NT2/D1 (cell line): ENCODE measurements around the gene MYDGF.
"Not testable (repeated sequence)": the region's sequence is repeated elsewhere in the genome, so short reads cannot be mapped to it uniquely, and the experiment has no call there.

Source experiments
- DNase-seq: peaks from one replicate; pipeline ENCODE4 v3.0.0-alpha.2; 2011; ENCODE audit warnings: low read depth, low spot score
- H3K27me3 ChIP-seq: 2 replicates; pipeline ENCODE4 v1.6.0; 2011; ENCODE audit warnings: mild to moderate bottlenecking; ENCODE audit not compliant: insufficient read length, insufficient read depth
- H3K36me3 ChIP-seq: 2 replicates; pipeline ENCODE4 v1.6.1; 2011; ENCODE audit warnings: mild to moderate bottlenecking, low read length, mixed read lengths; ENCODE audit not compliant: insufficient read depth, insufficient read length
- H3K4me1 ChIP-seq: 2 replicates; pipeline ENCODE4 v1.5.1; 2011; ENCODE audit not compliant: insufficient read depth, insufficient read length
- H3K4me3 ChIP-seq: 2 replicates; pipeline ENCODE4 v1.5.1; 2011; ENCODE audit warnings: low read depth; ENCODE audit not compliant: insufficient read length
- H3K9ac ChIP-seq: 2 replicates; pipeline ENCODE4 v1.6.0; 2011; ENCODE audit warnings: low read depth; ENCODE audit not compliant: insufficient read length
- H3K9me3 ChIP-seq: 2 replicates; pipeline ENCODE4 v1.5.1; 2011; ENCODE audit warnings: mild to moderate bottlenecking, low read length; ENCODE audit not compliant: insufficient read depth
- SUZ12 ChIP-seq: IDR thresholded peaks from 2 replicates; pipeline ENCODE4 v1.6.1; 2011; ENCODE audit not compliant: insufficient read length, insufficient read depth; ENCODE audit errors: extremely low read depth
- YY1 ChIP-seq: IDR thresholded peaks from 2 replicates; pipeline ENCODE4 v1.6.1; 2011; ENCODE audit not compliant: insufficient read length, insufficient read depth
- ZNF274 ChIP-seq: IDR thresholded peaks from 2 replicates; pipeline ENCODE4 v1.6.1; 2011; ENCODE audit warnings: mild to moderate bottlenecking, low read depth, low read length

The MYDGF gene

GRCh38 chr19:4684312-4685095 lies 14.4 kb upstream of the MYDGF start:
- Histone ChIP-seq H3K36me3 (peaks cover 83% of the 10 kb centered on the region), H3K9ac (no peak overlapping the region), H3K27me3 (no peaks in the 10 kb centered on the region), H3K4me1 (no peaks in the 10 kb centered on the region), H3K9me3 (no peaks in the 10 kb centered on the region), H3K4me3 (no peak overlapping the region)
- no peak for TF ChIP-seq SUZ12
- no peak for TF ChIP-seq YY1
- TF ChIP-seq ZNF274: no peak
- no peak for DNase-seq

- H3K4me1 ChIP-seq: peaks cover 4% of the 10 kb centered on the region
- H3K4me3 ChIP-seq: no peak overlapping the region
- no peak for DNase-seq
- no peaks in the 10 kb centered on the region for H3K9me3 ChIP-seq
- no peak overlapping the region for H3K9ac ChIP-seq
- no peak for TF ChIP-seq ZNF274
- peaks cover 80% of the 10 kb centered on the region for H3K36me3 ChIP-seq
- no peaks in the 10 kb centered on the region for H3K27me3 ChIP-seq
These were observed 12.5 kb upstream of the MYDGF start for GRCh38 chr19:4682417-4683200.

GRCh38 chr19:4680021-4680420 lies 9.9 kb upstream of the MYDGF start:
- H3K27me3 ChIP-seq, H3K9ac ChIP-seq, H3K9me3 ChIP-seq, DNase-seq, H3K4me3 ChIP-seq: not testable (repeated sequence)
- peaks cover 78% of the 10 kb centered on the region for H3K36me3 ChIP-seq
- peaks cover 19% of the 10 kb centered on the region for H3K4me1 ChIP-seq

- TF ChIP-seq SUZ12: no peak
- no peak for TF ChIP-seq ZNF274
- no peak for TF ChIP-seq YY1
- Histone ChIP-seq H3K9ac (peak overlapping the region; percentile 61), H3K4me1 (peaks cover 19% of the 10 kb centered on the region), H3K36me3 (peaks cover 74% of the 10 kb centered on the region), H3K9me3 (no peaks in the 10 kb centered on the region), H3K4me3 (no peak overlapping the region), H3K27me3 (no peaks in the 10 kb centered on the region)
- peak; percentile 58 for DNase-seq
These were observed 9.0 kb upstream of the MYDGF start for GRCh38 chr19:4678881-4679790.

- peaks cover 55% of the 10 kb centered on the region for H3K36me3 ChIP-seq
- no peaks in the 10 kb centered on the region for H3K9me3 ChIP-seq
- peak overlapping the region; percentile 45 for H3K9ac ChIP-seq
- DNase-seq: peak; percentile 77
- no peaks in the 10 kb centered on the region for H3K27me3 ChIP-seq
- TF ChIP-seq SUZ12 (no peak), ZNF274 (no peak), YY1 (no peak)
- peaks cover 23% of the 10 kb centered on the region for H3K4me1 ChIP-seq
- H3K4me3 ChIP-seq: no peak overlapping the region
These were observed 7.0 kb upstream of the MYDGF start for GRCh38 chr19:4676955-4677731.

GRCh38 chr19:4675346-4675745 lies 5.2 kb upstream of the MYDGF start:
- TF ChIP-seq YY1 (no peak), ZNF274 (no peak), SUZ12 (no peak)
- Histone ChIP-seq H3K4me1 (peaks cover 23% of the 10 kb centered on the region), H3K9ac (no peak overlapping the region), H3K9me3 (no peaks in the 10 kb centered on the region), H3K27me3 (no peaks in the 10 kb centered on the region), H3K36me3 (peaks cover 46% of the 10 kb centered on the region), H3K4me3 (no peak overlapping the region)
- no peak for DNase-seq
